ENCODE data around the gene SLC37A4. TPM values are rescaled to one million over a fixed set of nuclear protein-coding genes. Genes with fewer than 3 reads are reported as not detected.

SLC37A4 gene
- total and polyA plus RNA-seq, 2 of the 13 experiments (the other 11 are each of a cell fraction or from before 2014, with no cell fraction given) = 43.0 to 56.1 TPM

- intact Hi-C loops (cut with micrococcal nuclease; ENCODE audit: unreplicated experiment) = no loop called here
- H3K9ac ChIP-seq (ENCODE audit: insufficient read depth, low read depth, low read length) = peak overlapping the region; percentile 93; the same call in 1 of the 2 replicates
- no TSS peak for BruUV-seq (replicated peaks)
- H4K20me1 ChIP-seq (ENCODE audit: insufficient read depth, low read length) = peaks cover 22% of the 10 kb centered on the region
- peaks cover 58% of the 10 kb centered on the region for H3K79me2 ChIP-seq (ENCODE audit: insufficient read depth, low read length)
- no peak overlapping the region for H2AFZ ChIP-seq (ENCODE audit: low read length)
- ChIA-PET POLR2A (interaction anchor here (0.9 to 6.9 kb wide), 7 partner anchors 9 to 109 kb away, joined by 3 to 66 read pairs (median 3); partner anchors contain the start of genes CENATAC, HYOU1 and SLC37A4), CTCF (ENCODE audit: low intra/inter-chr PET ratio, low total read pairs) (no interaction called here)
- no peak for DNase-seq (ENCODE audit: low spot score)
- peak overlapping the region; percentile 91 for H3K4me2 ChIP-seq (ENCODE audit: low read depth, low read length)
- ATAC-seq = no peak
- peak overlapping the region; percentile 72 to 99 (median 93) for H3K4me3 ChIP-seq (replicated peaks in 1 of 3; ENCODE audit: insufficient read depth in 1 of 3, low read depth in 2 of 3, low read length in 3 of 3)
- H3K27ac ChIP-seq (ENCODE audit: extremely low read length, insufficient read depth, low read length) = peak overlapping the region; percentile 45
- TF ChIP-seq SALL1 (CRISPR knock-in tag; IDR thresholded peaks at IDR 0.05) (0 out of 2 replicates have a peak, but pooled peaks have one; percentile 13), SAP130 (CRISPR knock-in tag; IDR thresholded peaks at IDR 0.05; ENCODE audit: low read depth) (0 out of 2 replicates have a peak, but pooled peaks have one; percentile 17), JARID2 (CRISPR knock-in tag; IDR thresholded peaks at IDR 0.05; ENCODE audit: insufficient replicate concordance) (no peak)
- in situ Hi-C loops (cut with HindIII; ENCODE audit: extremely low pct_ligation_motif_present, low pct_unique_long_range_greater_than_20kb) = no loop called here
- no peak for FAIRE-seq
- peaks cover 77% of the 10 kb centered on the region for H3K4me1 ChIP-seq (ENCODE audit: insufficient read depth, low read length)
- no peaks in the 10 kb centered on the region for H3K9me3 ChIP-seq (ENCODE audit: low read length)
- 7% methylated on average over 2 of the region's 2 CpGs for WGBS (ENCODE audit: low lambda C conversion rate)
- peaks cover 0 to 4% of the 10 kb centered on the region in 2 experiments; a peak in 2 of 5 replicates for H3K27me3 ChIP-seq (ENCODE audit: control insufficient read depth in 1 of 2, insufficient read depth in 2 of 2, low read length in 2 of 2)
- peaks cover 3 to 22% of the 10 kb centered on the region in 2 experiments; a peak in 4 of 5 replicates for H3K36me3 ChIP-seq (replicated peaks in 1 of 2; ENCODE audit: control insufficient read depth in 1 of 2, insufficient read depth in 2 of 2, low read length in 2 of 2)
These were observed 10.7 kb downstream of the SLC37A4 start for GRCh38 chr11:119019996-119020395.

GRCh38 chr11:119018074-119018938 lies 12.4 kb downstream of the SLC37A4 start, which contains the start of the genes RPS25 and TRAPPC4:
TSS of gene RPS25 (minus strand) at chr11:119018343. CDS start at chr11:119018284, 59 bp downstream.
TSS of gene TRAPPC4 (plus strand) at chr11:119018766. CDS start at chr11:119018796, 30 bp downstream.
- ATAC-seq (peak; percentile 88), DNase-seq (ENCODE audit: low spot score) (peak; percentile 93), FAIRE-seq (peak; percentile 71)
- H3K4me2 ChIP-seq (ENCODE audit: low read depth, low read length) = peak within 1 kb of the TSS; percentile 91
- no peak within 1 kb of the TSS for H2AFZ ChIP-seq (ENCODE audit: low read length)
- H4K20me1 ChIP-seq (ENCODE audit: insufficient read depth, low read length) = peaks cover 17% of the 10 kb centered on the region
- ChIA-PET POLR2A (interaction anchor here (0.6 to 6.9 kb wide), 18 partner anchors 10 to 397 kb away, joined by 3 to 66 read pairs (median 5); partner anchors contain the start of genes C2CD2L, CENATAC, DPAGT1 and HINFP), CTCF (ENCODE audit: low intra/inter-chr PET ratio, low total read pairs) (no interaction called here)
- H3K9ac ChIP-seq (ENCODE audit: insufficient read depth, low read depth, low read length) = peak within 1 kb of the TSS; percentile 93
- peaks cover 0 to 4% of the 10 kb centered on the region in 2 experiments; a peak in 2 of 5 replicates for H3K27me3 ChIP-seq (ENCODE audit: control insufficient read depth in 1 of 2, insufficient read depth in 2 of 2, low read length in 2 of 2)
- in situ Hi-C loops (cut with HindIII; ENCODE audit: extremely low pct_ligation_motif_present, low pct_unique_long_range_greater_than_20kb) = no loop called here
- intact Hi-C loops (cut with micrococcal nuclease; ENCODE audit: unreplicated experiment) = loop anchor here (1.0 kb wide), 1 partner anchor 39 kb away; the partner anchor contains the start of gene HYOU1
- no TSS peak for BruUV-seq (replicated peaks)
- no peaks in the 10 kb centered on the region for H3K9me3 ChIP-seq (ENCODE audit: low read length)
- WGBS (ENCODE audit: low lambda C conversion rate) = 0% methylated on average over 26 of the region's 63 CpGs
- H3K4me3 ChIP-seq (replicated peaks in 1 of 3; ENCODE audit: insufficient read depth in 1 of 3, low read depth in 2 of 3, low read length in 3 of 3) = peak within 1 kb of the TSS; percentile 72 to 99 (median 93)
- H3K4me1 ChIP-seq (ENCODE audit: insufficient read depth, low read length) = peaks cover 60% of the 10 kb centered on the region
- H3K36me3 ChIP-seq (replicated peaks in 1 of 2; ENCODE audit: control insufficient read depth in 1 of 2, insufficient read depth in 2 of 2, low read length in 2 of 2) = peaks cover 3 to 33% of the 10 kb centered on the region in 2 experiments
- peaks cover 55% of the 10 kb centered on the region for H3K79me2 ChIP-seq (ENCODE audit: insufficient read depth, low read length)
- H3K27ac ChIP-seq (ENCODE audit: extremely low read length, insufficient read depth, low read length) = peak within 1 kb of the TSS; percentile 93
- TF ChIP-seq ZFP1 (CRISPR knock-in tag; IDR thresholded peaks at IDR 0.05) = peak; percentile 10; the same call in 1 of the 2 replicates
- peak; percentile 88 for TF ChIP-seq ZFX (CRISPR knock-in tag; IDR thresholded peaks at IDR 0.05; ENCODE audit: low read depth)
- TF ChIP-seq ZNF781 (CRISPR knock-in tag; IDR thresholded peaks at IDR 0.05; ENCODE audit: borderline replicate concordance, not compliant biosample characterization) = peak; percentile 68
- no peak for TF ChIP-seq FOXP1 (IDR thresholded peaks at IDR 0.05)
- TF ChIP-seq FOXP1 (CRISPR knock-in tag; IDR thresholded peaks at IDR 0.05) = no peak
- TF ChIP-seq ZNF556 (CRISPR knock-in tag; IDR thresholded peaks at IDR 0.05; ENCODE audit: borderline replicate concordance) = 0 out of 2 replicates have a peak, but pooled peaks have one; percentile 66
- no peak for TF ChIP-seq AHR (CRISPR knock-in tag; IDR thresholded peaks at IDR 0.05)
- no peak for TF ChIP-seq GLMP (CRISPR knock-in tag; IDR thresholded peaks at IDR 0.05; ENCODE audit: borderline replicate concordance)
- no peak for TF ChIP-seq SRSF9 (IDR thresholded peaks at IDR 0.05; ENCODE audit: borderline replicate concordance, insufficient read depth, low read depth, low read length, poor library complexity, severe bottlenecking)
- 0 out of 2 replicates have a peak, but pooled peaks have one; percentile 33 for TF ChIP-seq ZNF260 (CRISPR knock-in tag; IDR thresholded peaks at IDR 0.05; ENCODE audit: borderline replicate concordance, low read depth)

All from HepG2 (cell line).